ENCODE results near the gene ISG20L2.

DNA sequence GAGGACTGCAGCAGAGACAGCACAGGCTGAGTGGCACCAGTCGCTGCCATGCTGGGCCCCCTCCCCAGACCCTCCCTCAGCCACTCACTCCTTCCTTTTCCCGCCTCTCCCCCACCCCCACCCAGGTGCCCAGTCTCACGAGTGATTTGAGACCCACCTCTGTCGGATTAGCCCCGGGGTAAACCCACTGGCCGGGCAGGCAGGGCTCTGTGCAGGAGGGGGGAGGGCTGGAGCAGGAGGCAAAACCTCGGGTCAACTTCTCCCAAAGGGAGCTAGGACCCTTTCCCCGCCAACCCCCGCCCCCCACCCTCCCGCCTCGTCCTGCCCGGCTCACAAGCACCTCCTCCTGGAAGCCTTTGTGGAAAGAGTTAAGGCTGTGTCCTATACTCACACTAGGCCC, 15.8 kb upstream of the ISG20L2 start:
- TF ChIP-seq, protein P1, sequence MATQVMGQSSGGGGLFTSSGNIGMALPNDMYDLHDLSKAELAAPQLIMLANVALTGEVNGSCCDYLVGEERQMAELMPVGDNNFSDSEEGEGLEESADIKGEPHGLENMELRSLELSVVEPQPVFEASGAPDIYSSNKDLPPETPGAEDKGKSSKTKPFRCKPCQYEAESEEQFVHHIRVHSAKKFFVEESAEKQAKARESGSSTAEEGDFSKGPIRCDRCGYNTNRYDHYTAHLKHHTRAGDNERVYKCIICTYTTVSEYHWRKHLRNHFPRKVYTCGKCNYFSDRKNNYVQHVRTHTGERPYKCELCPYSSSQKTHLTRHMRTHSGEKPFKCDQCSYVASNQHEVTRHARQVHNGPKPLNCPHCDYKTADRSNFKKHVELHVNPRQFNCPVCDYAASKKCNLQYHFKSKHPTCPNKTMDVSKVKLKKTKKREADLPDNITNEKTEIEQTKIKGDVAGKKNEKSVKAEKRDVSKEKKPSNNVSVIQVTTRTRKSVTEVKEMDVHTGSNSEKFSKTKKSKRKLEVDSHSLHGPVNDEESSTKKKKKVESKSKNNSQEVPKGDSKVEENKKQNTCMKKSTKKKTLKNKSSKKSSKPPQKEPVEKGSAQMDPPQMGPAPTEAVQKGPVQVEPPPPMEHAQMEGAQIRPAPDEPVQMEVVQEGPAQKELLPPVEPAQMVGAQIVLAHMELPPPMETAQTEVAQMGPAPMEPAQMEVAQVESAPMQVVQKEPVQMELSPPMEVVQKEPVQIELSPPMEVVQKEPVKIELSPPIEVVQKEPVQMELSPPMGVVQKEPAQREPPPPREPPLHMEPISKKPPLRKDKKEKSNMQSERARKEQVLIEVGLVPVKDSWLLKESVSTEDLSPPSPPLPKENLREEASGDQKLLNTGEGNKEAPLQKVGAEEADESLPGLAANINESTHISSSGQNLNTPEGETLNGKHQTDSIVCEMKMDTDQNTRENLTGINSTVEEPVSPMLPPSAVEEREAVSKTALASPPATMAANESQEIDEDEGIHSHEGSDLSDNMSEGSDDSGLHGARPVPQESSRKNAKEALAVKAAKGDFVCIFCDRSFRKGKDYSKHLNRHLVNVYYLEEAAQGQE (IDR thresholded peaks at IDR 0.05; ENCODE audit: low read depth): no peak
- TF ChIP-seq ZBTB33 (IDR thresholded peaks at IDR 0.05; ENCODE audit: extremely low read depth, insufficient replicate concordance, low read length) (no peak), POLR2A (IDR thresholded peaks at IDR 0.05; ENCODE audit: borderline replicate concordance, extremely low read depth, insufficient read depth, insufficient read length) (no peak), FOSL1 (IDR thresholded peaks at IDR 0.05; ENCODE audit: low read depth) (no peak), POLR2AphosphoS5 (IDR thresholded peaks at IDR 0.05; ENCODE audit: low read depth, low read length) (no peak)
- TF ChIP-seq, protein P2, sequence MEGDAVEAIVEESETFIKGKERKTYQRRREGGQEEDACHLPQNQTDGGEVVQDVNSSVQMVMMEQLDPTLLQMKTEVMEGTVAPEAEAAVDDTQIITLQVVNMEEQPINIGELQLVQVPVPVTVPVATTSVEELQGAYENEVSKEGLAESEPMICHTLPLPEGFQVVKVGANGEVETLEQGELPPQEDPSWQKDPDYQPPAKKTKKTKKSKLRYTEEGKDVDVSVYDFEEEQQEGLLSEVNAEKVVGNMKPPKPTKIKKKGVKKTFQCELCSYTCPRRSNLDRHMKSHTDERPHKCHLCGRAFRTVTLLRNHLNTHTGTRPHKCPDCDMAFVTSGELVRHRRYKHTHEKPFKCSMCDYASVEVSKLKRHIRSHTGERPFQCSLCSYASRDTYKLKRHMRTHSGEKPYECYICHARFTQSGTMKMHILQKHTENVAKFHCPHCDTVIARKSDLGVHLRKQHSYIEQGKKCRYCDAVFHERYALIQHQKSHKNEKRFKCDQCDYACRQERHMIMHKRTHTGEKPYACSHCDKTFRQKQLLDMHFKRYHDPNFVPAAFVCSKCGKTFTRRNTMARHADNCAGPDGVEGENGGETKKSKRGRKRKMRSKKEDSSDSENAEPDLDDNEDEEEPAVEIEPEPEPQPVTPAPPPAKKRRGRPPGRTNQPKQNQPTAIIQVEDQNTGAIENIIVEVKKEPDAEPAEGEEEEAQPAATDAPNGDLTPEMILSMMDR (IDR thresholded peaks at IDR 0.05 in 2 of 3, conservative IDR thresholded peaks at IDR 0.05 in 1 of 3; ENCODE audit: borderline replicate concordance in 1 of 3, insufficient read depth in 1 of 3, low read depth in 2 of 3, low read length in 2 of 3): no peak

All from HCT116 (cell line).